Right ventricle myocardium superior (tissue), 1 donor: ENCODE data around the gene IL32. TPM values are rescaled to one million over a fixed set of nuclear protein-coding genes. Genes with fewer than 3 reads are reported as not detected.

Experiments used
- ATAC-seq: fragments of 200-7000 bp; cut with Tn5 transposase; one replicate; pipeline ENCODE4 v1.9.1; 2020; ENCODE audit warnings: mild to moderate bottlenecking; ENCODE audit not compliant: poor library complexity
- DNase-seq: peaks from one replicate; pipeline ENCODE4 v3.0.0-alpha.2; 2020
- intact Hi-C: fragments of 100-400 bp; cut with DNase I; formaldehyde crosslinking; loops from one replicate; pipeline ENCODE4 v1.11.2; 2022
- long read RNA-seq: library from polyadenylated mRNA; unstranded; transcript quantifications from one replicate; pipeline ENCODE4 v2.0.0, GENCODE V29; 2021
- total RNA-seq: library from RNA; stranded (reverse); fragmentation: NEBNext Ultra II Directional; extraction: Animal tissue kit (Norgen Biotek cat#: 25700); gene quantifications from one replicate; pipeline ENCODE4 v1.2.1, GENCODE V29; 2021
- donor health status: DM: no; HTN: yes; CAD: no; lungs with severe emphysema.

The IL32 gene
- 42.6 TPM for total RNA-seq
- long read RNA-seq, transcript IL32-202 (7 exons, 1,105 nt): major isoform, 7 of 21 reads
- long read RNA-seq, partial matches to known transcripts: 0 of 21 reads
- long read RNA-seq, other reads (novel, unspliced or antisense): 5 of 21 reads

GRCh38 chr16:3065069-3065741 lies at the start of gene IL32:
Gene IL32, plus strand, starts transcription at chr16:3065640. Its CDS starts 172 bp downstream, at chr16:3065812.
- ATAC-seq (peak; percentile 80), DNase-seq (peak; percentile 59)
- intact Hi-C loops: no loop called here

GRCh38 chr16:3015865-3016521 lies 49.4 kb upstream of the IL32 start:
- ATAC-seq: no peak
- no peak for DNase-seq
- intact Hi-C loops: no loop called here

GRCh38 chr16:3017344-3017743 lies 48.1 kb upstream of the IL32 start:
- DNase-seq: no peak
- intact Hi-C loops: no loop called here
- no peak for ATAC-seq

- intact Hi-C loops: no loop called here
Observed at GRCh38 chr16:3017794-3018506, 47.5 kb upstream of the IL32 start, which contains the start of gene CLDN6. Gene CLDN6, minus strand, starts transcription at chr16:3018183. Its CDS starts 2,162 bp downstream, at chr16:3016021.

GRCh38 chr16:3019594-3020246 lies 45.7 kb upstream of the IL32 start:
- intact Hi-C loops: no loop called here
- no peak for ATAC-seq
- no peak for DNase-seq

More at GRCh38 chr16:3017794-3018506, 47.5 kb upstream of the IL32 start, which contains the start of gene CLDN6:
- DNase-seq (no peak), ATAC-seq (no peak)

GRCh38 chr16:3020247-3020603 lies 45.2 kb upstream of the IL32 start, which contains the start of gene TNFRSF12A:
Gene TNFRSF12A, plus strand, starts transcription at chr16:3020368. Its CDS starts 30 bp downstream, at chr16:3020398.
- intact Hi-C loops: no loop called here
- ATAC-seq: peak; percentile 59
- DNase-seq: peak; percentile 89

GRCh38 chr16:3020604-3021448 lies 44.6 kb upstream of the IL32 start:
- intact Hi-C loops: no loop called here
- DNase-seq (peak; percentile 80), ATAC-seq (peak; percentile 37)

- intact Hi-C loops: no loop called here
- ATAC-seq (peak; percentile 58), DNase-seq (peak; percentile 89)
Observed at GRCh38 chr16:3021449-3022207, 43.8 kb upstream of the IL32 start.

- intact Hi-C loops: no loop called here
- peak; percentile 92 for DNase-seq
- ATAC-seq: peak; percentile 42
Observed at GRCh38 chr16:3022208-3022683, 43.2 kb upstream of the IL32 start.

- intact Hi-C loops: no loop called here
- ATAC-seq (no peak), DNase-seq (no peak)
Observed at GRCh38 chr16:3022684-3023414, 42.6 kb upstream of the IL32 start.

- no peak for ATAC-seq
- no peak for DNase-seq
- intact Hi-C loops: no loop called here
Observed at GRCh38 chr16:3023415-3023668, 42.1 kb upstream of the IL32 start.

GRCh38 chr16:3023669-3024478 lies 41.6 kb upstream of the IL32 start, which contains the start of the genes HCFC1R1 and THOC6:
Gene HCFC1R1, minus strand, starts transcription at chr16:3023942. Its CDS starts 1 bp downstream, at chr16:3023941.
Gene THOC6, plus strand, starts transcription at chr16:3024035. Its CDS starts 292 bp downstream, at chr16:3024327.
- ATAC-seq (peak; percentile 79), DNase-seq (peak; percentile 99)
- intact Hi-C loops: no loop called here

- intact Hi-C loops: no loop called here
- no peak for ATAC-seq
- DNase-seq: no peak
Observed at GRCh38 chr16:3025032-3026002, 40.1 kb upstream of the IL32 start.

GRCh38 chr16:3026003-3026378 lies 39.4 kb upstream of the IL32 start:
- ATAC-seq (no peak), DNase-seq (no peak)
- intact Hi-C loops: no loop called here
